HCT116 (cell line): Measurements from ENCODE around the gene GSDMA. TPM values are rescaled to one million over a fixed set of nuclear protein-coding genes. Genes with fewer than 3 reads are reported as not detected.

Experiments
- ATAC-seq: fragments of 200-7000 bp; cut with Tn5 transposase; 2 replicates; pipeline ENCODE4 v1.9.1; 2020; ENCODE audit warnings: mild to moderate bottlenecking, moderate library complexity
- BruUV-seq: library from RNA; stranded (reverse); fragments of 400-500 nt; replicated peaks from 2 replicates; lab custom pipeline; 2021; lab: Mats Ljungman, UMichigan
- CTCF ChIA-PET: fragments of 300-600 bp; sonication (Branson Sonifier 250); formaldehyde crosslinking; loops from one replicate; lab custom pipeline; 2021; ENCODE audit warnings: antibody characterized with exemption; lab: Charles Lee
- POLR2A ChIA-PET: fragments of 300-600, 350-600 bp; sonication (Branson Sonifier 250); formaldehyde crosslinking; loops from one replicate; lab custom pipeline; 2021; ENCODE audit warnings: antibody characterized with exemption; lab: Charles Lee
- RAD21 ChIA-PET, 2 experiments: fragments of 300-600 bp; sonication (Branson Sonifier 250); formaldehyde crosslinking; loops; one replicate each; lab custom pipeline; 2023; ENCODE audit warnings: low total read pairs in 2 of 2; ENCODE audit not compliant: uncharacterized antibody in 2 of 2, unreplicated experiment in 2 of 2, low non-redundant PET in 1 of 2; lab: Charles Lee
- DNase-seq: peaks from one replicate; pipeline ENCODE4 v3.0.0-alpha.2; 2010; ENCODE audit warnings: low read depth, low spot score
- H2AFZ ChIP-seq: fragments of 200-600 bp; shearing (Covaris generic), sonication (generic); 2 replicates; pipeline ENCODE4 v1.6.1; 2017; ENCODE audit warnings: low read depth, mixed run types, mixed read lengths, antibody characterized with exemption, low read length; ENCODE audit not compliant: poor library complexity, severe bottlenecking
- H3K27ac ChIP-seq: 2 replicates; pipeline ENCODE4 v1.5.1; 2012; ENCODE audit warnings: low read depth, low read length
- H3K27me3 ChIP-seq: fragments of 200-600 bp; sonication (generic); 2 replicates; pipeline ENCODE4 v1.6.1; 2016; ENCODE audit warnings: mixed run types, low read length, mixed read lengths; ENCODE audit not compliant: insufficient read depth
- H3K36me3 ChIP-seq, 2 experiments: fragments of 200-500 bp in 1 of 2; fragments of 200-600 bp in 1 of 2; sonication (Bioruptor generic) in 1 of 2; sonication (generic) in 1 of 2; 2 replicates each; pipeline versions ENCODE4 v1.5.1 to v1.6.1; 2014 to 2016; ENCODE audit warnings: low read length in 2 of 2, inconsistent platforms in 1 of 2, mixed read lengths in 1 of 2, mixed run types in 1 of 2; ENCODE audit not compliant: insufficient read depth in 2 of 2, control insufficient read depth in 1 of 2
- H3K4me1 ChIP-seq, 2 experiments: fragments of 200-600 bp in 1 of 2; sonication (generic) in 1 of 2; 2 replicates each; pipeline versions ENCODE4 v1.5.1 to v1.6.1; 2012 to 2017; ENCODE audit warnings: low read length in 2 of 2, inconsistent platforms in 1 of 2, mild to moderate bottlenecking in 1 of 2, mixed read lengths in 1 of 2, mixed run types in 1 of 2, moderate library complexity in 1 of 2; ENCODE audit not compliant: insufficient read depth in 2 of 2, control insufficient read depth in 1 of 2
- H3K4me2 ChIP-seq: fragments of 200-600 bp; sonication (generic); 2 replicates; pipeline ENCODE4 v1.6.1; 2017; ENCODE audit warnings: mixed run types, low read length, mixed read lengths
- H3K4me3 ChIP-seq, 2 experiments: fragments of 200-600 bp in 1 of 2; sonication (generic) in 1 of 2; replicated peaks in 1 of 2; 2 replicates each; pipeline ENCODE4 v1.5.1; 2011 to 2016; ENCODE audit warnings: low read length in 2 of 2, control low read depth in 1 of 2, low read depth in 1 of 2, mild to moderate bottlenecking in 1 of 2, mixed read lengths in 1 of 2, mixed run types in 1 of 2
- H3K79me2 ChIP-seq: fragments of 200-600 bp; sonication (generic); 2 replicates; pipeline ENCODE4 v1.6.1; 2017; ENCODE audit warnings: mild to moderate bottlenecking, mixed run types, low read length, moderate library complexity, mixed read lengths; ENCODE audit not compliant: insufficient read depth
- H3K9ac ChIP-seq: fragments of 200-600 bp; sonication (generic); 2 replicates; pipeline ENCODE4 v1.6.1; 2016; ENCODE audit warnings: low read length, mixed read lengths
- H3K9me2 ChIP-seq: fragments of 200-600 bp; sonication (generic), shearing (Covaris generic); 2 replicates; pipeline ENCODE4 v1.6.1; 2017; ENCODE audit warnings: mixed run types, mild to moderate bottlenecking, moderate library complexity; ENCODE audit not compliant: insufficient read depth
- H3K9me3 ChIP-seq, 2 experiments: fragments of 200-500 bp in 1 of 2; fragments of 200-600 bp in 1 of 2; sonication (Bioruptor generic) in 1 of 2; sonication (generic) in 1 of 2; 2 replicates each; pipeline ENCODE4 v1.6.1; 2014 to 2017; ENCODE audit warnings: low read length in 2 of 2, mixed read lengths in 2 of 2, inconsistent platforms in 1 of 2, low read depth in 1 of 2, mild to moderate bottlenecking in 1 of 2, mixed run types in 1 of 2, moderate library complexity in 1 of 2; ENCODE audit not compliant: control insufficient read depth in 1 of 2, insufficient read depth in 1 of 2
- H4K20me1 ChIP-seq: fragments of 200-600 bp; sonication (generic), shearing (Covaris generic); 2 replicates; pipeline ENCODE4 v1.6.1; 2017; ENCODE audit warnings: mixed run types, mild to moderate bottlenecking, moderate library complexity; ENCODE audit not compliant: insufficient read depth
- CBX3 ChIP-seq: IDR thresholded peaks from 2 replicates; pipeline ENCODE4 v1.6.1; 2012; ENCODE audit warnings: low read depth
- CEBPB ChIP-seq: IDR thresholded peaks from 2 replicates; pipeline ENCODE4 v1.6.1; 2012; ENCODE audit warnings: low read depth
- EGR1 ChIP-seq: IDR thresholded peaks from 2 replicates; pipeline ENCODE4 v1.6.1; 2012; ENCODE audit warnings: low read depth
- EZH2 ChIP-seq: fragments of 200-600 bp; sonication (generic); IDR thresholded peaks from 2 replicates; pipeline ENCODE4 v1.6.1; 2017; ENCODE audit warnings: antibody characterized with exemption, mixed run types
- EZH2phosphoT487 ChIP-seq: fragments of 200-600 bp; IDR thresholded peaks from 2 replicates; pipeline ENCODE4 v1.6.1; 2018; ENCODE audit warnings: antibody characterized with exemption, borderline replicate concordance
- FOSL1 ChIP-seq: IDR thresholded peaks from 2 replicates; pipeline ENCODE4 v1.6.1; 2012; ENCODE audit warnings: low read depth
- POLR2A ChIP-seq: IDR thresholded peaks from 2 replicates; pipeline ENCODE4 v1.7.0; 2011; ENCODE audit warnings: borderline replicate concordance; ENCODE audit not compliant: insufficient read depth, insufficient read length; ENCODE audit errors: extremely low read depth
- RAD21 ChIP-seq: IDR thresholded peaks from 2 replicates; pipeline ENCODE4 v1.6.1; 2012; ENCODE audit warnings: low read depth, mild to moderate bottlenecking
- SIN3A ChIP-seq: IDR thresholded peaks from 2 replicates; pipeline ENCODE4 v1.6.1; 2012; ENCODE audit warnings: low read depth
- SP1 ChIP-seq: IDR thresholded peaks from 2 replicates; pipeline ENCODE4 v1.6.1; 2012; ENCODE audit warnings: low read depth
- SRF ChIP-seq: IDR thresholded peaks from 2 replicates; pipeline ENCODE4 v1.6.1; 2012; ENCODE audit warnings: low read depth
- ZNF274 ChIP-seq: fragments of 200-500 bp; sonication (Bioruptor generic); IDR thresholded peaks from 2 replicates; pipeline ENCODE4 v1.6.1; 2014; ENCODE audit warnings: mild to moderate bottlenecking, low read depth, low read length, inconsistent platforms
- intact Hi-C: fragments of 100-400 bp; cut with micrococcal nuclease; formaldehyde crosslinking; loops from 2 replicates; pipeline ENCODE4 v1.10.0; 2022
- total RNA-seq: library from RNA; stranded (reverse); gene quantifications from one replicate; pipeline ENCODE4 v1.2.1, GENCODE V29; 2021; ENCODE audit not compliant: unreplicated experiment
- TF ChIP-seq, protein P1 (sequence below): IDR thresholded peaks from 2 replicates; pipeline ENCODE4 v1.6.1; 2011; ENCODE audit warnings: mild to moderate bottlenecking, low read length, moderate library complexity; ENCODE audit not compliant: insufficient replicate concordance; ENCODE audit errors: extremely low read depth
- TF ChIP-seq, protein P2 (sequence below): IDR thresholded peaks from 2 replicates; pipeline ENCODE4 v1.6.1; 2012
- TF ChIP-seq, protein P3 (sequence below): IDR thresholded peaks from 2 replicates; pipeline ENCODE4 v1.6.1; 2012; ENCODE audit warnings: low read depth
- TF ChIP-seq, protein P4 (sequence below), 3 experiments: fragments of 200-600 bp in 1 of 3; sonication (generic) in 1 of 3; IDR thresholded peaks in 2 of 3; conservative IDR thresholded peaks in 1 of 3; 2 replicates each; pipeline ENCODE4 v1.5.1; 2012 to 2017; ENCODE audit warnings: low read depth in 2 of 3, low read length in 2 of 3, antibody characterized with exemption in 1 of 3, borderline replicate concordance in 1 of 3, control low read depth in 1 of 3, mild to moderate bottlenecking in 1 of 3, mixed read lengths in 1 of 3, mixed run types in 1 of 3, moderate library complexity in 1 of 3; ENCODE audit not compliant: insufficient read depth in 1 of 3

The GSDMA gene
- total RNA-seq, 1 experiment from 2014 or later, result not detected

DNA sequence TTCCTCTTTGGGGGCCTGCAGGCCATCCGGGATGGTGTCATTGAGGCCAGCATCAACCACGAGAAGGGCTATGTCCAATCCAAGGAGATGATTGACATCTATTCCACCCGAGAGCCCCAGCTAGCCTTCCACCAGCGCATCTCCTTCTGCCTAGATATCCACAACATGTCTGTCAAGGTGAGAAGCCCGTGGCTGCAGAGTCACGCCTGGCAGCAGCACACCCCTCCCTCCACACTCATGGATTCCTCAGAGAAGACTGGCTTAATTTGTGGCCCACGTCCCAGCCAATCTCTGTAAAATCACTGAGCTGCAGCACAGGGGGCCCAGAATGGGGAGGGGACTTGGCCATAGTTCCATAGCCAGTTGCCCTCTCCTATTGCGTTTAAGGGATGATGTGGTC, 33.4 kb downstream of the GSDMA start:
- H2AFZ ChIP-seq, result no peak overlapping the region
- no peaks in the 10 kb centered on the region for H3K9me3 ChIP-seq
- no peak overlapping the region for H3K9ac ChIP-seq
- ATAC-seq (no peak), DNase-seq (no peak)
- ChIA-PET POLR2A (no interaction called here), CTCF (interaction anchor here (0.8 kb wide), 1 partner anchor 16 kb away, joined by 3 read pairs; the partner anchor contains the start of gene PSMD3), RAD21 (no interaction called here)
- no peaks in the 10 kb centered on the region for H3K4me1 ChIP-seq
- no peak overlapping the region for H3K27ac ChIP-seq
- intact Hi-C loops, result no loop called here
- TF ChIP-seq ZNF274, result no peak
- TF ChIP-seq CBX3, result no peak
- TF ChIP-seq, protein P1, sequence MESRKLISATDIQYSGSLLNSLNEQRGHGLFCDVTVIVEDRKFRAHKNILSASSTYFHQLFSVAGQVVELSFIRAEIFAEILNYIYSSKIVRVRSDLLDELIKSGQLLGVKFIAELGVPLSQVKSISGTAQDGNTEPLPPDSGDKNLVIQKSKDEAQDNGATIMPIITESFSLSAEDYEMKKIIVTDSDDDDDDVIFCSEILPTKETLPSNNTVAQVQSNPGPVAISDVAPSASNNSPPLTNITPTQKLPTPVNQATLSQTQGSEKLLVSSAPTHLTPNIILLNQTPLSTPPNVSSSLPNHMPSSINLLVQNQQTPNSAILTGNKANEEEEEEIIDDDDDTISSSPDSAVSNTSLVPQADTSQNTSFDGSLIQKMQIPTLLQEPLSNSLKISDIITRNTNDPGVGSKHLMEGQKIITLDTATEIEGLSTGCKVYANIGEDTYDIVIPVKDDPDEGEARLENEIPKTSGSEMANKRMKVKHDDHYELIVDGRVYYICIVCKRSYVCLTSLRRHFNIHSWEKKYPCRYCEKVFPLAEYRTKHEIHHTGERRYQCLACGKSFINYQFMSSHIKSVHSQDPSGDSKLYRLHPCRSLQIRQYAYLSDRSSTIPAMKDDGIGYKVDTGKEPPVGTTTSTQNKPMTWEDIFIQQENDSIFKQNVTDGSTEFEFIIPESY, result no peak
- no peak for TF ChIP-seq EZH2phosphoT487
- no peak for TF ChIP-seq EZH2
- no peak for TF ChIP-seq CEBPB
- TF ChIP-seq SIN3A, result no peak
- TF ChIP-seq, protein P2, sequence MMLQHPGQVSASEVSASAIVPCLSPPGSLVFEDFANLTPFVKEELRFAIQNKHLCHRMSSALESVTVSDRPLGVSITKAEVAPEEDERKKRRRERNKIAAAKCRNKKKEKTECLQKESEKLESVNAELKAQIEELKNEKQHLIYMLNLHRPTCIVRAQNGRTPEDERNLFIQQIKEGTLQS, result no peak
- TF ChIP-seq POLR2A, result no peak
- TF ChIP-seq, protein P3, sequence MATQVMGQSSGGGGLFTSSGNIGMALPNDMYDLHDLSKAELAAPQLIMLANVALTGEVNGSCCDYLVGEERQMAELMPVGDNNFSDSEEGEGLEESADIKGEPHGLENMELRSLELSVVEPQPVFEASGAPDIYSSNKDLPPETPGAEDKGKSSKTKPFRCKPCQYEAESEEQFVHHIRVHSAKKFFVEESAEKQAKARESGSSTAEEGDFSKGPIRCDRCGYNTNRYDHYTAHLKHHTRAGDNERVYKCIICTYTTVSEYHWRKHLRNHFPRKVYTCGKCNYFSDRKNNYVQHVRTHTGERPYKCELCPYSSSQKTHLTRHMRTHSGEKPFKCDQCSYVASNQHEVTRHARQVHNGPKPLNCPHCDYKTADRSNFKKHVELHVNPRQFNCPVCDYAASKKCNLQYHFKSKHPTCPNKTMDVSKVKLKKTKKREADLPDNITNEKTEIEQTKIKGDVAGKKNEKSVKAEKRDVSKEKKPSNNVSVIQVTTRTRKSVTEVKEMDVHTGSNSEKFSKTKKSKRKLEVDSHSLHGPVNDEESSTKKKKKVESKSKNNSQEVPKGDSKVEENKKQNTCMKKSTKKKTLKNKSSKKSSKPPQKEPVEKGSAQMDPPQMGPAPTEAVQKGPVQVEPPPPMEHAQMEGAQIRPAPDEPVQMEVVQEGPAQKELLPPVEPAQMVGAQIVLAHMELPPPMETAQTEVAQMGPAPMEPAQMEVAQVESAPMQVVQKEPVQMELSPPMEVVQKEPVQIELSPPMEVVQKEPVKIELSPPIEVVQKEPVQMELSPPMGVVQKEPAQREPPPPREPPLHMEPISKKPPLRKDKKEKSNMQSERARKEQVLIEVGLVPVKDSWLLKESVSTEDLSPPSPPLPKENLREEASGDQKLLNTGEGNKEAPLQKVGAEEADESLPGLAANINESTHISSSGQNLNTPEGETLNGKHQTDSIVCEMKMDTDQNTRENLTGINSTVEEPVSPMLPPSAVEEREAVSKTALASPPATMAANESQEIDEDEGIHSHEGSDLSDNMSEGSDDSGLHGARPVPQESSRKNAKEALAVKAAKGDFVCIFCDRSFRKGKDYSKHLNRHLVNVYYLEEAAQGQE, result no peak
- TF ChIP-seq SP1, result no peak
- TF ChIP-seq RAD21, result no peak
- TF ChIP-seq FOSL1, result no peak
- TF ChIP-seq EGR1, result no peak
- no peak for TF ChIP-seq SRF
- TF ChIP-seq, protein P4, sequence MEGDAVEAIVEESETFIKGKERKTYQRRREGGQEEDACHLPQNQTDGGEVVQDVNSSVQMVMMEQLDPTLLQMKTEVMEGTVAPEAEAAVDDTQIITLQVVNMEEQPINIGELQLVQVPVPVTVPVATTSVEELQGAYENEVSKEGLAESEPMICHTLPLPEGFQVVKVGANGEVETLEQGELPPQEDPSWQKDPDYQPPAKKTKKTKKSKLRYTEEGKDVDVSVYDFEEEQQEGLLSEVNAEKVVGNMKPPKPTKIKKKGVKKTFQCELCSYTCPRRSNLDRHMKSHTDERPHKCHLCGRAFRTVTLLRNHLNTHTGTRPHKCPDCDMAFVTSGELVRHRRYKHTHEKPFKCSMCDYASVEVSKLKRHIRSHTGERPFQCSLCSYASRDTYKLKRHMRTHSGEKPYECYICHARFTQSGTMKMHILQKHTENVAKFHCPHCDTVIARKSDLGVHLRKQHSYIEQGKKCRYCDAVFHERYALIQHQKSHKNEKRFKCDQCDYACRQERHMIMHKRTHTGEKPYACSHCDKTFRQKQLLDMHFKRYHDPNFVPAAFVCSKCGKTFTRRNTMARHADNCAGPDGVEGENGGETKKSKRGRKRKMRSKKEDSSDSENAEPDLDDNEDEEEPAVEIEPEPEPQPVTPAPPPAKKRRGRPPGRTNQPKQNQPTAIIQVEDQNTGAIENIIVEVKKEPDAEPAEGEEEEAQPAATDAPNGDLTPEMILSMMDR (IDR thresholded peaks at IDR 0.05 in 2 of 3, conservative IDR thresholded peaks at IDR 0.05 in 1 of 3; ENCODE audit: borderline replicate concordance in 1 of 3, insufficient read depth in 1 of 3, low read depth in 2 of 3, low read length in 2 of 3), result no peak
- H3K4me2 ChIP-seq, result no peak overlapping the region
- no peaks in the 10 kb centered on the region for H3K79me2 ChIP-seq
- H3K9me2 ChIP-seq, result no peaks in the 10 kb centered on the region
- H3K27me3 ChIP-seq, result no peaks in the 10 kb centered on the region
- no TSS peak for BruUV-seq
- H4K20me1 ChIP-seq, result no peaks in the 10 kb centered on the region
- H3K4me3 ChIP-seq, result no peak overlapping the region
- H3K36me3 ChIP-seq, result peaks cover 41 to 44% of the 10 kb centered on the region in 2 experiments
